Activated CD8-positive, alpha-beta memory T cell treated with anti-CD3 and anti-CD28 coated beads for 1 hour (primary cell): Measurements from ENCODE around the gene PTGS1.

ENCODE experiments used
- DNase-seq, 2 donors: peaks; one replicate each; pipeline ENCODE4 v3.0.0-alpha.2; 2020; ENCODE audit warnings: low read depth in 1 of 2; ENCODE audit errors: extremely low read depth in 1 of 2

Gene PTGS1

GRCh38 chr9:122371846-122372245 is 1.0 kb downstream of the PTGS1 start:
- DNase-seq, result no peak

GRCh38 chr9:122372856-122373845 is 2.3 kb downstream of the PTGS1 start:
- no peak for DNase-seq

GRCh38 chr9:122374885-122375420 is 4.1 kb downstream of the PTGS1 start:
- no peak for DNase-seq

DNA sequence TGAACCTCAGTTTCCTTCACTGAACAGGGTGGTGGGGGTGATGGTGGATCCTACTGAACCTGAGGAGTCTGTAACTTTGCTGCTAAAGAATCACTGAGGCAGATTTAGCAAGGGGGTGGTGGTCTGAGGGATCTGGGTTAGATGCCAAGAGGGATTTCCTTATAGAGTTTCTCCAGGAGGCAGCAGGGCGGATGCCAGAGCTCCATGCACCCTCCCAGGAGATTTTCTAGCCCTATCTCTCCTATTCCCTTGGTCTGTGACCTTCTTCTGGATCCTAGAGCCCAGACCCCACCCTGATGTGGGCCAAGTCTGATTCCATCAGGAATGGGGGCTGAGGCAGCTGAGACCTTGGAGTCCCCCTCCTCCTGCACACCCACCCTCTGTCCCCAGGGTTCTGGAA is 6.0 kb downstream of the PTGS1 start:
- no peak for DNase-seq

- DNase-seq, result no peak
Observed at GRCh38 chr9:122377241-122378164, 6.7 kb downstream of the PTGS1 start.

- no peak for DNase-seq
Observed at GRCh38 chr9:122378236-122378635, 7.4 kb downstream of the PTGS1 start.

DNA sequence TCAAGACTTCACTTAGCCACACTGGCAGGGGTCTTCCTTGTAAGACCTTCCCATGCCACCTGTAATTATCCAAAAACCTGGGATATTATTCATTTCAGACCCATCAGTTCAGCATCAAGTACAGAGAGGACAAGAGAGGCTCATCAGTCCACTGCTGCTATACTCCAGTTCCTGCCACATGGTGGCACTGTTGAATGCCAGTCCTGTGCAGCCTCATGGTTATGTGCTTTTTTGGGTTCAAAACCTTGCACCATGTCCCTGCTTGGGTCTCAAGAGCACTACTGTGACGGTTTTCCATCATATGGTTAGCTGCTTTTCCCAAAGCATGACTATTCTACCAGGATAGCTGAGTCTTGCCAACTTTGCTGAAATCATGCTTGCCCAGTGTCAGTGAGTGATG is 8.5 kb downstream of the PTGS1 start:
- DNase-seq, result no peak

DNA sequence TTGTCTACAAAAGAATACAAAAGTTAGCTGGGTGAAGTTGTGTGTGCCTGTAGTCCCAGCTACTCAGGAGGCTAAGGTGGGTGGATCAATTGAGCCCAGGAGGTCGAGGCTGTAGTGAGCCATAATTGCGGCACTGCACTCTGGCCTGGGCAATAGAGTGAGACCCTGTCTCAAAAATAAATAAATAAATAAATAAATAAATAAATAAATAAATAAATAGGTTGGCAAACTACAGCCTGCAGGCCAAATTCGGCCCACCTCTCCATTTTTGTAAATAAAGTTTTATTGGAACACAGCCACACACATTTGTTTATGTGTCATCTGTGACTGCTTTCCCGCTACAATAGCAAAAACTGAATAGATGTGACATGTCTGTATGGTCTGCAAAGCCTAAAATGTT is 9.5 kb downstream of the PTGS1 start:
- no peak for DNase-seq

- DNase-seq, result no peak
Observed at GRCh38 chr9:122381206-122381950, 10.6 kb downstream of the PTGS1 start.

GRCh38 chr9:122382901-122383850 is 12.4 kb downstream of the PTGS1 start:
- no peak for DNase-seq

GRCh38 chr9:122383992-122384461 is 13.2 kb downstream of the PTGS1 start:
- no peak for DNase-seq

DNA sequence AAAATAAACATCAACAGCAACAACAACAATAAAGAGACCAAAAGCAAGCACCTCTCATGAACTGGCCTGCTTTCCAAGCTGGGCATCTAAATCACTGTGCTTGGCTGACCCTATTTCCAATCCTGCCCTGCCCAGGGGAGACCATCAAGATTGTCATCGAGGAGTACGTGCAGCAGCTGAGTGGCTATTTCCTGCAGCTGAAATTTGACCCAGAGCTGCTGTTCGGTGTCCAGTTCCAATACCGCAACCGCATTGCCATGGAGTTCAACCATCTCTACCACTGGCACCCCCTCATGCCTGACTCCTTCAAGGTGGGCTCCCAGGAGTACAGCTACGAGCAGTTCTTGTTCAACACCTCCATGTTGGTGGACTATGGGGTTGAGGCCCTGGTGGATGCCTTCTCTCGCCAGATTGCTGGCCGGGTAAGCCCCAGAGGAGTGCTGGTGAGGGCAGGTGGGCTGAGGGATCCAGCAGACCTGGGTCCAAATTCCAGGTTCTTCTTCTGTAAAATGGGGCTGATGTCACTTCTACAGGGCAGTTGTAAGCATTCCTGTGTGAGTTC is 15.6 kb downstream of the PTGS1 start:
- no peak for DNase-seq

DNA sequence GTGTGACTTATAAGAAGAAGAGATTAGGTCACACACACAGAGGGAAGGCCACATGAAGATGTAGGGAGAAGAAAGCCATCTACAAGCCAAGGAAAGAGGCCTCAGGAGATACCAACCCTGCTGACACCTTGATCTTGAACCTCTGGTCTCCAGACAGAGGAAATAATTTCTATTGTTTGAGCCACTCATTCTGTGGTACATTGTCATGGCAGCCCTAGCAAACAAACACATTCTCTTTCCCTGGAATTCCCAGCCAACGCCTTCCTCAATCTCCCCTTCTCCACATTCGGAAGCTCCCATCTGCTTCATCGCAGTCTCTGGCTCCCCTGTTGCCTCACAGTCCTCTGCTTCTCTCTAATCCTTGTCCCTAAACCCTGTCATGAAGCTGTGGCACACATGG is 16.7 kb downstream of the PTGS1 start:
- no peak for DNase-seq

- no peak for DNase-seq
Observed at GRCh38 chr9:122389195-122389594, 18.4 kb downstream of the PTGS1 start.

DNA sequence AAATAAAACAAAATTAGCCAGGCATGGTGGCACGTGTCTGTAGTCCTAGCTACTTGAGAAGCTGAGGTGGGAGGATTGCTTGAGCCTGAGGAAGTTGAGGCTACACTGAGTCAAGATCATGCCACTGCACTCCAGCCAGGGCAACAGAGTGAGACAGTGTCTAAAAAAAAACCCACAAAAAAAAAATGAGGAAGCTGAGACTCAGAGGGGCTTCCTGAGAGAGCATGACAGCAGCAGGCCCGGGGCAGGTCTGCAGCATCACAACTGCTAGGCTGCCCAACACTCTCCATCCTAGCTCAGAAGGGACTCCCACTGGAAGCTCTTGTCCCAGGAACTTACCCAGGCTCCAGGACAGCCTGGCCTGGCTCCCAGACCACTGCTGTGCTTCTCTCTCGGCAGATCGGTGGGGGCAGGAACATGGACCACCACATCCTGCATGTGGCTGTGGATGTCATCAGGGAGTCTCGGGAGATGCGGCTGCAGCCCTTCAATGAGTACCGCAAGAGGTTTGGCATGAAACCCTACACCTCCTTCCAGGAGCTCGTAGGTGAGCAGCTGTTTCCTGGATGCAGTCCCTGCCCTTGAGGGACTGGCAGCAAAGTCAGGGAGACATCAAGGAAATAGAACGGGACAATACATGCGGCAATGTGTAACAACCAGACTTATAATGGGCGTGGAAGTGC is 19.1 kb downstream of the PTGS1 start:
- DNase-seq, result no peak

- no peak for DNase-seq
Observed at GRCh38 chr9:122392284-122392683, 21.5 kb downstream of the PTGS1 start.

DNA sequence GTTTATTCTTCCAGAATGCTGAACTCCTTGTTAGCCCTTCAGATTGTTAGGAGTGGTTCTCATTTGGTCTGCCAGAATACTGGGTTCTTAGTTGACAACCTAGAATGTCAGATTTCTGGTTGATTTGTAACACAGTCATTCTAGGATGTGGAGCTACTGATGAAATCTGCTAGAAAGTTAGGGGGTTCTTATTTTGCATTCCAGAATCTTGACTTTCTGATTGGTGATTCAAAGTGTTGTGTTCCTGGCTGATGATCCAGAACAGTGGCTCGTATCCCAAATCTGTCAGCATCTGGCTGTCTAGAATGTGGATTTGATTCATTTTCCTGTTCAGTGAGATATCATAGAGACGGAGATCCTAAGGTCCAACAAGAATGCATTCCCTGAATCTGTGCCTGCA is 21.9 kb downstream of the PTGS1 start:
- DNase-seq, result no peak

GRCh38 chr9:122393284-122393983 is 22.6 kb downstream of the PTGS1 start:
- DNase-seq, result no peak
